K562 (cell line): ENCODE measurements around the gene MYO15A. TPM values are rescaled to one million over a fixed set of nuclear protein-coding genes. Genes with fewer than 3 reads are reported as not detected.

ENCODE experiments used
- ATAC-seq: fragments of 200-7000 bp; cut with Tn5 transposase; 3 replicates; pipeline ENCODE4 v1.9.1; 2020; ENCODE audit warnings: moderate library complexity
- BruUV-seq: library from RNA; stranded (reverse); fragments of 400-500 nt; replicated peaks from 2 replicates; lab custom pipeline; 2021; lab: Mats Ljungman, UMichigan
- CTCF ChIA-PET: fragments of 300-600 bp; formaldehyde crosslinking; extraction: SDS; loops from one replicate; lab custom pipeline; 2021; ENCODE audit warnings: low intra/inter-chr PET ratio; lab: Yijun Ruan, JAX
- POLR2A ChIA-PET: fragments of 300-600, 350-650 bp; sonication (Branson Sonifier 250); formaldehyde crosslinking; extraction: SDS; loops from one replicate; lab custom pipeline; 2021; ENCODE audit warnings: antibody characterized with exemption, inconsistent platforms; lab: Yijun Ruan, JAX
- DNase-seq, 4 experiments: peaks; one replicate each; pipeline versions ENCODE4 v3.0.0 to v3.0.0-alpha.2; 2011 to 2018; ENCODE audit warnings: low spot score in 3 of 4, mixed read lengths in 3 of 4; ENCODE audit errors: extremely low read depth in 1 of 4
- FAIRE-seq: peaks from 2 replicates; lab custom pipeline; 2011; peaks lifted over from hg19 to GRCh38; lab: Jason Lieb, UNC
- H2AFZ ChIP-seq: 2 replicates; pipeline ENCODE4 v1.6.0; 2011; ENCODE audit warnings: low read depth, low read length, control low read depth, inconsistent platforms
- H3K27ac ChIP-seq: fragments of 200-600 bp; 3 replicates; pipeline ENCODE4 v1.8.0; 2011; ENCODE audit warnings: low read depth, mild to moderate bottlenecking, control low read depth, inconsistent platforms, low read length, moderate library complexity, mixed read lengths; ENCODE audit errors: extremely low read depth
- H3K27me3 ChIP-seq, 2 experiments: fragments of 300-600 bp in 1 of 2; 2 replicates in 1 of 2; 3 replicates in 1 of 2; pipeline versions ENCODE4 v1.6.0 to v1.8.0; 2011; ENCODE audit warnings: inconsistent platforms in 2 of 2, low read length in 2 of 2, mild to moderate bottlenecking in 1 of 2, mixed read lengths in 1 of 2, moderate library complexity in 1 of 2; ENCODE audit not compliant: control insufficient read depth in 2 of 2, insufficient read depth in 2 of 2
- H3K36me3 ChIP-seq: fragments of 300-600 bp; 3 replicates; pipeline ENCODE4 v1.8.0; 2011; ENCODE audit warnings: mild to moderate bottlenecking, low read length, inconsistent platforms; ENCODE audit not compliant: control insufficient read depth, insufficient read depth
- H3K4me1 ChIP-seq, 2 experiments: fragments of 200-600 bp in 1 of 2; replicated peaks in 1 of 2; 2 replicates in 1 of 2; 3 replicates in 1 of 2; pipeline versions ENCODE4 v1.5.1 to v1.8.0; 2011; ENCODE audit warnings: inconsistent platforms in 2 of 2, low read length in 2 of 2, mild to moderate bottlenecking in 1 of 2, mixed read lengths in 1 of 2, moderate library complexity in 1 of 2; ENCODE audit not compliant: control insufficient read depth in 2 of 2, insufficient read depth in 2 of 2
- H3K4me2 ChIP-seq: 2 replicates; pipeline ENCODE4 v1.6.1; 2011; ENCODE audit warnings: low read length, control low read depth, inconsistent platforms, mixed read lengths; ENCODE audit not compliant: insufficient read depth
- H3K4me3 ChIP-seq: fragments of 200-600 bp; sonication (generic), shearing (Covaris generic); 2 replicates; pipeline ENCODE4 v1.5.1; 2016; ENCODE audit warnings: control low read depth, inconsistent platforms
- H3K79me2 ChIP-seq: fragments of 200-600 bp; 3 replicates; pipeline ENCODE4 v1.8.0; 2011; ENCODE audit warnings: low read length, inconsistent platforms; ENCODE audit not compliant: control insufficient read depth, insufficient read depth
- H3K9ac ChIP-seq, 2 experiments: 2 replicates each; pipeline versions ENCODE4 v1.6.0 to v1.6.1; 2011; ENCODE audit warnings: low read depth in 2 of 2, low read length in 2 of 2, control low read depth in 1 of 2, inconsistent platforms in 1 of 2, mild to moderate bottlenecking in 1 of 2, mixed read lengths in 1 of 2; ENCODE audit not compliant: insufficient read depth in 1 of 2
- H3K9me1 ChIP-seq: one replicate; pipeline ENCODE4 v1.6.0; 2011; ENCODE audit warnings: inconsistent platforms, mild to moderate bottlenecking, low read length, moderate library complexity; ENCODE audit not compliant: control insufficient read depth, insufficient read depth
- H3K9me3 ChIP-seq: replicated peaks from 2 replicates; pipeline ENCODE4 v1.5.1; 2011; ENCODE audit warnings: low read depth, low read length, inconsistent platforms; ENCODE audit not compliant: control insufficient read depth, insufficient read depth
- H4K20me1 ChIP-seq: replicated peaks from 2 replicates; pipeline ENCODE4 v1.6.1; 2011; ENCODE audit warnings: low read length, inconsistent platforms, mixed read lengths; ENCODE audit not compliant: control insufficient read depth, insufficient read depth
- GTF2E2 ChIP-seq: fragments of 200-800 bp; sonication (Bioruptor generic); IDR thresholded peaks from 2 replicates; pipeline ENCODE4 v1.6.1; 2016; ENCODE audit warnings: missing genetic modification characterization, missing compliant biosample characterization
- HES1 ChIP-seq: fragments of 450-650 bp; IDR thresholded peaks from 2 replicates; pipeline ENCODE4 v1.6.1; 2016; ENCODE audit warnings: low read depth, mild to moderate bottlenecking, moderate library complexity
- MAFF ChIP-seq: IDR thresholded peaks from 2 replicates; pipeline ENCODE4 v1.6.1; 2012; ENCODE audit warnings: low read length, improper control_type of control experiment
- TAF9B ChIP-seq: fragments of 450-650 bp; IDR thresholded peaks from 2 replicates; pipeline ENCODE4 v1.6.1; 2018; ENCODE audit warnings: mild to moderate bottlenecking; ENCODE audit not compliant: partially characterized antibody
- WGBS: fragments of 100-300 bp; shearing (Covaris generic); methylation state at CpG from one replicate; pipeline ENCODE4 v1.1.6; 2016; ENCODE audit warnings: low coverage, mixed read lengths; ENCODE audit not compliant: insufficient coverage; ENCODE audit errors: missing lambda C conversion rate; 5-methylcytosine and 5-hydroxymethylcytosine counted together
- in situ Hi-C: fragments of 300-500 bp; cut with MboI; formaldehyde crosslinking; loops from 4 replicates; pipeline ENCODE4 v1.15.0; 2018; ENCODE audit warnings: inconsistent platforms, mixed read lengths
- intact Hi-C: fragments of 100-400 bp; cut with micrococcal nuclease; formaldehyde crosslinking; loops from 2 replicates; pipeline ENCODE4 v1.14.2; 2022
- polyA plus RNA-seq, 8 experiments: library from polyadenylated mRNA; depleted of rRNA in 4 of 8; stranded (reverse) in 5 of 8; unstranded in 3 of 8; fragments of >200 nt; fragmentation: Nextera tagmentation in 2 of 8; fragmentation: Illumina TruSeq in 1 of 8; extraction: Ambion mirVana in 2 of 8; extraction: Trizol in 1 of 8; gene quantifications; 2 replicates each; pipeline versions ENCODE4 v1.2.1 to v1.2.3, GENCODE V29; 2011 to 2014; ENCODE audit warnings: inconsistent platforms in 1 of 8, missing spikeins in 1 of 8
- total RNA-seq, 7 experiments: library from RNA; depleted of rRNA in 6 of 7; stranded (reverse); fragments of >200 nt in 6 of 7; fragmentation: Illumina TruSeq in 2 of 7; extraction: Trizol in 2 of 7; gene quantifications; 2 replicates each; pipeline versions ENCODE4 v1.2.1 to v1.2.3, GENCODE V29; 2011 to 2021; ENCODE audit warnings: low replicate concordance in 1 of 7
- TF ChIP-seq, protein P1 (sequence below), 2 experiments: IDR thresholded peaks; 2 replicates each; pipeline ENCODE4 v1.6.1; 2011; ENCODE audit warnings: borderline replicate concordance in 1 of 2, control low read depth in 1 of 2, low read depth in 1 of 2, low read length in 1 of 2, mild to moderate bottlenecking in 1 of 2, mixed read lengths in 1 of 2, moderate library complexity in 1 of 2; ENCODE audit not compliant: insufficient read depth in 1 of 2, insufficient read length in 1 of 2, poor library complexity in 1 of 2, severe bottlenecking in 1 of 2; ENCODE audit errors: extremely low read depth in 1 of 2
- TF ChIP-seq, protein P2 (sequence below): fragments of 450-650 bp; IDR thresholded peaks from 2 replicates; pipeline ENCODE4 v1.6.1; 2016; ENCODE audit warnings: mild to moderate bottlenecking, moderate library complexity
- TF ChIP-seq, protein P3 (sequence below): sonication (generic); formaldehyde crosslinking; IDR thresholded peaks from 2 replicates; pipeline ENCODE4 v1.8.1; 2023; ENCODE audit warnings: mild to moderate bottlenecking, missing genetic modification reagents

Gene MYO15A
- total and polyA plus RNA-seq, 9 of the 15 experiments (the other 6 are each of a cell fraction or from before 2014, with no cell fraction given): 0.05 to 0.88 (median 0.14) TPM; not detected in 1

DNA sequence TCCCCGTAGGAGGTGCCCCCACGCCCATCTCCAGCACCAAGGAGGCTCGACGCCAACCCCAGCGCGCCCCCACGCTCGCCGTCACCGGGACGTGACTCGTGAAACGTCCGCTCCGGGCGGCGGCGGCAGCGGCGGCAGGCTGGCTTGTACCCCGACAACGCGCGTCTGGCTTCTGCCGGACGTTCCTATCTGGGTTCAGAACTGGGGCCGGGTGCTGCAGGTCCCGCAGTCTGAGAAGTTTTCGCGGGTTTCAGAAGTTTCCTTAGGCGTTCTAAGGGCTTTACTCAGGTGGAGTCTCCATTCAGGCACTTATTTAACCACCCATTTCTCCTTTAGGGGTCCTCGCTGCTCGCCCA, 74.4 kb downstream of the MYO15A start:
- peaks cover 27% of the 10 kb centered on the region; the same call in 2 of the 3 replicates for H3K36me3 ChIP-seq
- in situ Hi-C loops: no loop called here
- intact Hi-C loops: no loop called here
- ChIA-PET CTCF (no interaction called here), POLR2A (interaction anchor here (0.7 to 1.9 kb wide), 5 partner anchors 8 to 43 kb away, joined by 3 to 8 read pairs (median 5); no protein-coding TSS in a partner anchor)
- H4K20me1 ChIP-seq: peaks cover 28% of the 10 kb centered on the region
- peak; percentile 97 for FAIRE-seq
- H3K4me1 ChIP-seq: peaks cover 28 to 31% of the 10 kb centered on the region in 2 experiments
- peaks cover 43% of the 10 kb centered on the region for H3K79me2 ChIP-seq
- under 1% methylated on average over 30 of the region's 33 CpGs for WGBS
- H3K9ac ChIP-seq: peak overlapping the region; percentile 93 to 94
- ATAC-seq: peak; percentile 56
- H3K9me1 ChIP-seq: no peaks in the 10 kb centered on the region
- peak overlapping the region; percentile 69 for H3K4me3 ChIP-seq
- peak; percentile 62 to 83 (median 68) for DNase-seq
- no peaks in the 10 kb centered on the region for H3K9me3 ChIP-seq
- H3K4me2 ChIP-seq: peak overlapping the region; percentile 95
- H2AFZ ChIP-seq: peak overlapping the region; percentile 98
- H3K27me3 ChIP-seq: no peaks in the 10 kb centered on the region
- BruUV-seq: no TSS peak
- H3K27ac ChIP-seq: peak overlapping the region; percentile 99
- TF ChIP-seq HES1 (no peak), TAF9B (peak; percentile 63), GTF2E2 (peak; percentile 63; the same call in 1 of the 2 replicates), MAFF (no peak)
- TF ChIP-seq, protein P1, sequence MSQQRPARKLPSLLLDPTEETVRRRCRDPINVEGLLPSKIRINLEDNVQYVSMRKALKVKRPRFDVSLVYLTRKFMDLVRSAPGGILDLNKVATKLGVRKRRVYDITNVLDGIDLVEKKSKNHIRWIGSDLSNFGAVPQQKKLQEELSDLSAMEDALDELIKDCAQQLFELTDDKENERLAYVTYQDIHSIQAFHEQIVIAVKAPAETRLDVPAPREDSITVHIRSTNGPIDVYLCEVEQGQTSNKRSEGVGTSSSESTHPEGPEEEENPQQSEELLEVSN (IDR thresholded peaks at IDR 0.05; ENCODE audit: borderline replicate concordance in 1 of 2, extremely low read depth in 1 of 2, insufficient read depth in 1 of 2, insufficient read length in 1 of 2, low read depth in 1 of 2, low read length in 1 of 2, poor library complexity in 1 of 2, severe bottlenecking in 1 of 2): peak; percentile 38 to 42
- TF ChIP-seq, protein P2, sequence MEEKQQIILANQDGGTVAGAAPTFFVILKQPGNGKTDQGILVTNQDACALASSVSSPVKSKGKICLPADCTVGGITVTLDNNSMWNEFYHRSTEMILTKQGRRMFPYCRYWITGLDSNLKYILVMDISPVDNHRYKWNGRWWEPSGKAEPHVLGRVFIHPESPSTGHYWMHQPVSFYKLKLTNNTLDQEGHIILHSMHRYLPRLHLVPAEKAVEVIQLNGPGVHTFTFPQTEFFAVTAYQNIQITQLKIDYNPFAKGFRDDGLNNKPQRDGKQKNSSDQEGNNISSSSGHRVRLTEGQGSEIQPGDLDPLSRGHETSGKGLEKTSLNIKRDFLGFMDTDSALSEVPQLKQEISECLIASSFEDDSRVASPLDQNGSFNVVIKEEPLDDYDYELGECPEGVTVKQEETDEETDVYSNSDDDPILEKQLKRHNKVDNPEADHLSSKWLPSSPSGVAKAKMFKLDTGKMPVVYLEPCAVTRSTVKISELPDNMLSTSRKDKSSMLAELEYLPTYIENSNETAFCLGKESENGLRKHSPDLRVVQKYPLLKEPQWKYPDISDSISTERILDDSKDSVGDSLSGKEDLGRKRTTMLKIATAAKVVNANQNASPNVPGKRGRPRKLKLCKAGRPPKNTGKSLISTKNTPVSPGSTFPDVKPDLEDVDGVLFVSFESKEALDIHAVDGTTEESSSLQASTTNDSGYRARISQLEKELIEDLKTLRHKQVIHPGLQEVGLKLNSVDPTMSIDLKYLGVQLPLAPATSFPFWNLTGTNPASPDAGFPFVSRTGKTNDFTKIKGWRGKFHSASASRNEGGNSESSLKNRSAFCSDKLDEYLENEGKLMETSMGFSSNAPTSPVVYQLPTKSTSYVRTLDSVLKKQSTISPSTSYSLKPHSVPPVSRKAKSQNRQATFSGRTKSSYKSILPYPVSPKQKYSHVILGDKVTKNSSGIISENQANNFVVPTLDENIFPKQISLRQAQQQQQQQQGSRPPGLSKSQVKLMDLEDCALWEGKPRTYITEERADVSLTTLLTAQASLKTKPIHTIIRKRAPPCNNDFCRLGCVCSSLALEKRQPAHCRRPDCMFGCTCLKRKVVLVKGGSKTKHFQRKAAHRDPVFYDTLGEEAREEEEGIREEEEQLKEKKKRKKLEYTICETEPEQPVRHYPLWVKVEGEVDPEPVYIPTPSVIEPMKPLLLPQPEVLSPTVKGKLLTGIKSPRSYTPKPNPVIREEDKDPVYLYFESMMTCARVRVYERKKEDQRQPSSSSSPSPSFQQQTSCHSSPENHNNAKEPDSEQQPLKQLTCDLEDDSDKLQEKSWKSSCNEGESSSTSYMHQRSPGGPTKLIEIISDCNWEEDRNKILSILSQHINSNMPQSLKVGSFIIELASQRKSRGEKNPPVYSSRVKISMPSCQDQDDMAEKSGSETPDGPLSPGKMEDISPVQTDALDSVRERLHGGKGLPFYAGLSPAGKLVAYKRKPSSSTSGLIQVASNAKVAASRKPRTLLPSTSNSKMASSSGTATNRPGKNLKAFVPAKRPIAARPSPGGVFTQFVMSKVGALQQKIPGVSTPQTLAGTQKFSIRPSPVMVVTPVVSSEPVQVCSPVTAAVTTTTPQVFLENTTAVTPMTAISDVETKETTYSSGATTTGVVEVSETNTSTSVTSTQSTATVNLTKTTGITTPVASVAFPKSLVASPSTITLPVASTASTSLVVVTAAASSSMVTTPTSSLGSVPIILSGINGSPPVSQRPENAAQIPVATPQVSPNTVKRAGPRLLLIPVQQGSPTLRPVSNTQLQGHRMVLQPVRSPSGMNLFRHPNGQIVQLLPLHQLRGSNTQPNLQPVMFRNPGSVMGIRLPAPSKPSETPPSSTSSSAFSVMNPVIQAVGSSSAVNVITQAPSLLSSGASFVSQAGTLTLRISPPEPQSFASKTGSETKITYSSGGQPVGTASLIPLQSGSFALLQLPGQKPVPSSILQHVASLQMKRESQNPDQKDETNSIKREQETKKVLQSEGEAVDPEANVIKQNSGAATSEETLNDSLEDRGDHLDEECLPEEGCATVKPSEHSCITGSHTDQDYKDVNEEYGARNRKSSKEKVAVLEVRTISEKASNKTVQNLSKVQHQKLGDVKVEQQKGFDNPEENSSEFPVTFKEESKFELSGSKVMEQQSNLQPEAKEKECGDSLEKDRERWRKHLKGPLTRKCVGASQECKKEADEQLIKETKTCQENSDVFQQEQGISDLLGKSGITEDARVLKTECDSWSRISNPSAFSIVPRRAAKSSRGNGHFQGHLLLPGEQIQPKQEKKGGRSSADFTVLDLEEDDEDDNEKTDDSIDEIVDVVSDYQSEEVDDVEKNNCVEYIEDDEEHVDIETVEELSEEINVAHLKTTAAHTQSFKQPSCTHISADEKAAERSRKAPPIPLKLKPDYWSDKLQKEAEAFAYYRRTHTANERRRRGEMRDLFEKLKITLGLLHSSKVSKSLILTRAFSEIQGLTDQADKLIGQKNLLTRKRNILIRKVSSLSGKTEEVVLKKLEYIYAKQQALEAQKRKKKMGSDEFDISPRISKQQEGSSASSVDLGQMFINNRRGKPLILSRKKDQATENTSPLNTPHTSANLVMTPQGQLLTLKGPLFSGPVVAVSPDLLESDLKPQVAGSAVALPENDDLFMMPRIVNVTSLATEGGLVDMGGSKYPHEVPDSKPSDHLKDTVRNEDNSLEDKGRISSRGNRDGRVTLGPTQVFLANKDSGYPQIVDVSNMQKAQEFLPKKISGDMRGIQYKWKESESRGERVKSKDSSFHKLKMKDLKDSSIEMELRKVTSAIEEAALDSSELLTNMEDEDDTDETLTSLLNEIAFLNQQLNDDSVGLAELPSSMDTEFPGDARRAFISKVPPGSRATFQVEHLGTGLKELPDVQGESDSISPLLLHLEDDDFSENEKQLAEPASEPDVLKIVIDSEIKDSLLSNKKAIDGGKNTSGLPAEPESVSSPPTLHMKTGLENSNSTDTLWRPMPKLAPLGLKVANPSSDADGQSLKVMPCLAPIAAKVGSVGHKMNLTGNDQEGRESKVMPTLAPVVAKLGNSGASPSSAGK: peak; percentile 65
- TF ChIP-seq, protein P3, sequence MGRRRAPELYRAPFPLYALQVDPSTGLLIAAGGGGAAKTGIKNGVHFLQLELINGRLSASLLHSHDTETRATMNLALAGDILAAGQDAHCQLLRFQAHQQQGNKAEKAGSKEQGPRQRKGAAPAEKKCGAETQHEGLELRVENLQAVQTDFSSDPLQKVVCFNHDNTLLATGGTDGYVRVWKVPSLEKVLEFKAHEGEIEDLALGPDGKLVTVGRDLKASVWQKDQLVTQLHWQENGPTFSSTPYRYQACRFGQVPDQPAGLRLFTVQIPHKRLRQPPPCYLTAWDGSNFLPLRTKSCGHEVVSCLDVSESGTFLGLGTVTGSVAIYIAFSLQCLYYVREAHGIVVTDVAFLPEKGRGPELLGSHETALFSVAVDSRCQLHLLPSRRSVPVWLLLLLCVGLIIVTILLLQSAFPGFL: no peak
